Neural cell (in vitro differentiated cells): ENCODE results near the gene CLEC19A. TPM values are rescaled to one million over a fixed set of nuclear protein-coding genes. Genes with fewer than 3 reads are reported as not detected.

Experiments used
- H2AFZ ChIP-seq: fragments of 200-600, 300-800 bp; sonication (generic), shearing (Covaris generic); 2 replicates; pipeline ENCODE4 v1.6.0; 2014; ENCODE audit warnings: low read depth, mild to moderate bottlenecking, antibody characterized with exemption, low read length, moderate library complexity
- H3F3A ChIP-seq: fragments of 200-600 bp; shearing (Covaris generic); 2 replicates; pipeline ENCODE4 v1.6.1; 2016; ENCODE audit warnings: mild to moderate bottlenecking, moderate library complexity, mixed read lengths, antibody characterized with exemption, low read length; ENCODE audit not compliant: insufficient read depth, poor library complexity, severe bottlenecking
- H3K27ac ChIP-seq: fragments of 200-600, 300-800 bp; sonication (generic), shearing (Covaris generic); 2 replicates; pipeline ENCODE4 v1.5.1; 2014; ENCODE audit warnings: mild to moderate bottlenecking, low read length, moderate library complexity
- H3K27me3 ChIP-seq: fragments of 300-800, 200-600 bp; sonication (generic), shearing (Covaris generic); 2 replicates; pipeline ENCODE4 v1.6.0; 2014; ENCODE audit warnings: mild to moderate bottlenecking, low read depth, low read length, moderate library complexity; ENCODE audit not compliant: insufficient read depth
- H3K36me3 ChIP-seq: fragments of 300-800, 200-600 bp; sonication (generic), shearing (Covaris generic); 2 replicates; pipeline ENCODE4 v1.5.1; 2014; ENCODE audit warnings: mild to moderate bottlenecking, antibody characterized with exemption, low read length, moderate library complexity; ENCODE audit not compliant: insufficient read depth
- H3K4me2 ChIP-seq: fragments of 300-800, 200-600 bp; sonication (generic), shearing (Covaris generic); 2 replicates; pipeline ENCODE4 v1.6.0; 2014; ENCODE audit warnings: mild to moderate bottlenecking, low read length
- H3K4me3 ChIP-seq: fragments of 300-800, 200-600 bp; sonication (generic), shearing (Covaris generic); 2 replicates; pipeline ENCODE4 v1.5.1; 2014; ENCODE audit warnings: mild to moderate bottlenecking, low read length, moderate library complexity
- H3K79me2 ChIP-seq: fragments of 200-600 bp; shearing (Covaris generic); replicated peaks from 2 replicates; pipeline ENCODE4 v1.6.0; 2014; ENCODE audit warnings: mild to moderate bottlenecking, low read length, moderate library complexity; ENCODE audit not compliant: insufficient read depth
- H3K9ac ChIP-seq: fragments of 300-800, 200-600 bp; sonication (generic), shearing (Covaris generic); 2 replicates; pipeline ENCODE4 v1.6.1; 2016; ENCODE audit warnings: mild to moderate bottlenecking, low read length, mixed read lengths
- H3K9me2 ChIP-seq: fragments of 200-600 bp; shearing (Covaris generic); 2 replicates; pipeline ENCODE4 v1.6.1; 2016; ENCODE audit warnings: mild to moderate bottlenecking, low read length, mixed read lengths; ENCODE audit not compliant: insufficient read depth
- H3K9me3 ChIP-seq: fragments of 200-600, 300-800 bp; sonication (generic), shearing (Covaris generic); 2 replicates; pipeline ENCODE4 v1.6.1; 2016; ENCODE audit warnings: mild to moderate bottlenecking, mixed run types, low read length, moderate library complexity, mixed read lengths
- H4K20me1 ChIP-seq: fragments of 200-600 bp; shearing (Covaris generic); 2 replicates; pipeline ENCODE4 v1.6.1; 2016; ENCODE audit warnings: mild to moderate bottlenecking, mixed run types; ENCODE audit not compliant: insufficient read depth
- CTCF ChIP-seq: fragments of 450-650 bp; IDR thresholded peaks from 2 replicates; pipeline ENCODE4 v1.5.1; 2014; ENCODE audit warnings: antibody characterized with exemption, mild to moderate bottlenecking, moderate library complexity; ENCODE audit not compliant: poor library complexity, severe bottlenecking
- EP300 ChIP-seq: fragments of 450-650 bp; conservative IDR thresholded peaks from 2 replicates; pipeline ENCODE4 v1.6.1; 2014; ENCODE audit warnings: antibody characterized with exemption, mild to moderate bottlenecking, moderate library complexity; ENCODE audit not compliant: poor library complexity, severe bottlenecking
- EZH2 ChIP-seq: fragments of 200-600, 300-800 bp; shearing (Covaris generic), sonication (generic); IDR thresholded peaks from 2 replicates; pipeline ENCODE4 v1.6.1; 2014; ENCODE audit warnings: antibody characterized with exemption, low read length, borderline replicate concordance, mild to moderate bottlenecking; ENCODE audit not compliant: insufficient read depth, poor library complexity, severe bottlenecking
- MXI1 ChIP-seq: fragments of 450-650 bp; conservative IDR thresholded peaks from 2 replicates; pipeline ENCODE4 v1.6.1; 2014; ENCODE audit warnings: antibody characterized with exemption, mild to moderate bottlenecking; ENCODE audit not compliant: poor library complexity, severe bottlenecking
- POLR2AphosphoS5 ChIP-seq: IDR thresholded peaks from 2 replicates; pipeline ENCODE4 v1.6.1; 2012
- RAD21 ChIP-seq: fragments of 450-650 bp; conservative IDR thresholded peaks from 2 replicates; pipeline ENCODE4 v1.6.1; 2014; ENCODE audit warnings: antibody characterized with exemption, mild to moderate bottlenecking, moderate library complexity
- SMC3 ChIP-seq: fragments of 450-650 bp; conservative IDR thresholded peaks from 2 replicates; pipeline ENCODE4 v1.6.1; 2014; ENCODE audit warnings: antibody characterized with exemption, mild to moderate bottlenecking, moderate library complexity; ENCODE audit not compliant: poor library complexity
- TAF1 ChIP-seq: IDR thresholded peaks from 2 replicates; pipeline ENCODE4 v1.6.1; 2012; ENCODE audit warnings: low read depth
- polyA plus RNA-seq: library from polyadenylated mRNA; depleted of rRNA; stranded (reverse); fragments of >200 nt; gene quantifications from 2 replicates; pipeline ENCODE4 v1.2.3, GENCODE V29; 2014
- TF ChIP-seq, protein P1 (sequence below): IDR thresholded peaks from 2 replicates; pipeline ENCODE4 v1.6.1; 2012; ENCODE audit warnings: borderline replicate concordance

Gene CLEC19A
- polyA plus RNA-seq, 1 donor from 2014 or later = not detected

DNA sequence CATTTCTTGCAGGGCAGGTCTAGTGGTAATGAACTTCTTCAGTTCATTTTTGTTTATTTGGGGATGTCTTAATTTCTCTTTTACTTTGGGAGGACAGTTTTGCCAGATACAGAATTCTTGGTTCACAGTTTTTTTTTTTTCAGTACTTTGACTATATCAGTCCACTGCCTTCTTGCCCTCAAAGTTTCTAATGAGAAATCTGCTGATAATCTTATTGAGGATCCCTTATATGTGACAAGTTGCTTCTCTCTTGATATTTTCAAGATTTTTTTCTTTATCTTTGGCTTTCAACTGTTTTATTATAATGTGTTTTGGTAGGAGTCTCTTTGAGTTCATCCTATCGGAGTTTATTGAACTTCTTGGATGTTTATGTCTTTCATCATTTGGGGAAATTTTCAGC is 42.8 kb downstream of the CLEC19A start:
- no peak overlapping the region for H3K4me2 ChIP-seq
- no peaks in the 10 kb centered on the region for H3K36me3 ChIP-seq
- no peak for TF ChIP-seq TAF1
- no peak for TF ChIP-seq CTCF
- no peak for TF ChIP-seq SMC3
- TF ChIP-seq, protein P1, sequence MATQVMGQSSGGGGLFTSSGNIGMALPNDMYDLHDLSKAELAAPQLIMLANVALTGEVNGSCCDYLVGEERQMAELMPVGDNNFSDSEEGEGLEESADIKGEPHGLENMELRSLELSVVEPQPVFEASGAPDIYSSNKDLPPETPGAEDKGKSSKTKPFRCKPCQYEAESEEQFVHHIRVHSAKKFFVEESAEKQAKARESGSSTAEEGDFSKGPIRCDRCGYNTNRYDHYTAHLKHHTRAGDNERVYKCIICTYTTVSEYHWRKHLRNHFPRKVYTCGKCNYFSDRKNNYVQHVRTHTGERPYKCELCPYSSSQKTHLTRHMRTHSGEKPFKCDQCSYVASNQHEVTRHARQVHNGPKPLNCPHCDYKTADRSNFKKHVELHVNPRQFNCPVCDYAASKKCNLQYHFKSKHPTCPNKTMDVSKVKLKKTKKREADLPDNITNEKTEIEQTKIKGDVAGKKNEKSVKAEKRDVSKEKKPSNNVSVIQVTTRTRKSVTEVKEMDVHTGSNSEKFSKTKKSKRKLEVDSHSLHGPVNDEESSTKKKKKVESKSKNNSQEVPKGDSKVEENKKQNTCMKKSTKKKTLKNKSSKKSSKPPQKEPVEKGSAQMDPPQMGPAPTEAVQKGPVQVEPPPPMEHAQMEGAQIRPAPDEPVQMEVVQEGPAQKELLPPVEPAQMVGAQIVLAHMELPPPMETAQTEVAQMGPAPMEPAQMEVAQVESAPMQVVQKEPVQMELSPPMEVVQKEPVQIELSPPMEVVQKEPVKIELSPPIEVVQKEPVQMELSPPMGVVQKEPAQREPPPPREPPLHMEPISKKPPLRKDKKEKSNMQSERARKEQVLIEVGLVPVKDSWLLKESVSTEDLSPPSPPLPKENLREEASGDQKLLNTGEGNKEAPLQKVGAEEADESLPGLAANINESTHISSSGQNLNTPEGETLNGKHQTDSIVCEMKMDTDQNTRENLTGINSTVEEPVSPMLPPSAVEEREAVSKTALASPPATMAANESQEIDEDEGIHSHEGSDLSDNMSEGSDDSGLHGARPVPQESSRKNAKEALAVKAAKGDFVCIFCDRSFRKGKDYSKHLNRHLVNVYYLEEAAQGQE = no peak
- no peak for TF ChIP-seq RAD21
- TF ChIP-seq POLR2AphosphoS5 = no peak
- TF ChIP-seq EZH2 = no peak
- H3K27me3 ChIP-seq = no peaks in the 10 kb centered on the region
- no peak overlapping the region for H2AFZ ChIP-seq
- H3K4me3 ChIP-seq = no peak overlapping the region
- no peaks in the 10 kb centered on the region for H3K9me3 ChIP-seq
- no peak overlapping the region for H3K27ac ChIP-seq
- no peak overlapping the region for H3K9ac ChIP-seq
- no peaks in the 10 kb centered on the region for H3F3A ChIP-seq
- H4K20me1 ChIP-seq = no peaks in the 10 kb centered on the region
- H3K79me2 ChIP-seq = no peaks in the 10 kb centered on the region
- H3K9me2 ChIP-seq = no peaks in the 10 kb centered on the region

- H3K79me2 ChIP-seq = no peaks in the 10 kb centered on the region
- no peak overlapping the region for H3K9ac ChIP-seq
- no peaks in the 10 kb centered on the region for H4K20me1 ChIP-seq
- H3K4me3 ChIP-seq = no peak overlapping the region
- no peaks in the 10 kb centered on the region for H3K9me2 ChIP-seq
- H3K27me3 ChIP-seq = no peaks in the 10 kb centered on the region
- H2AFZ ChIP-seq = no peak overlapping the region
- TF ChIP-seq MXI1 (no peak), RAD21 (no peak), EZH2 (no peak), TAF1 (no peak), POLR2AphosphoS5 (no peak), EP300 (no peak), SMC3 (no peak), CTCF (no peak)
- TF ChIP-seq, protein P1 = no peak
- no peak overlapping the region for H3K27ac ChIP-seq
- no peak overlapping the region for H3K4me2 ChIP-seq
- no peaks in the 10 kb centered on the region for H3F3A ChIP-seq
- H3K9me3 ChIP-seq = no peaks in the 10 kb centered on the region
- no peaks in the 10 kb centered on the region for H3K36me3 ChIP-seq
Measured at GRCh38 chr16:19329932-19330331, 44.4 kb downstream of the CLEC19A start.
